ENCODE data around the gene PTMS.

DNA sequence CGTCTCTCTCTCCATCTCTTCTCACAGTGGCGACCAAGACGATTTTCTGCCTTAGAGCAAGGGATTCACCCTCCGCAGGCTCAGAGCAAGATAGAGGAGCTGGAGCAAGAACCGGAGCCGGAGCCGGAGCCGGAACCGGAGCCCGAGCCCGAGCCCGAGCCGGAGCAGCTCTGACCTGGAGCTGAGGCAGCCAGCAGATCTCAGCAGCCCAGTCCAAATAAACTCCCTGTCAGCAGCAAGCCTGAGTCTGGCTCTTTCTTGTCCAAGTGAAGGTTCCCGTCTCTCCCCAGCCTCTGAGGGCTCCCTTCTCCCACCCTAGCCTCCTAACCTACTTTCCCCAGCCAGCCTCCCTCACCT is 12.0 kb downstream of the PTMS start:
- TF ChIP-seq, protein P1, sequence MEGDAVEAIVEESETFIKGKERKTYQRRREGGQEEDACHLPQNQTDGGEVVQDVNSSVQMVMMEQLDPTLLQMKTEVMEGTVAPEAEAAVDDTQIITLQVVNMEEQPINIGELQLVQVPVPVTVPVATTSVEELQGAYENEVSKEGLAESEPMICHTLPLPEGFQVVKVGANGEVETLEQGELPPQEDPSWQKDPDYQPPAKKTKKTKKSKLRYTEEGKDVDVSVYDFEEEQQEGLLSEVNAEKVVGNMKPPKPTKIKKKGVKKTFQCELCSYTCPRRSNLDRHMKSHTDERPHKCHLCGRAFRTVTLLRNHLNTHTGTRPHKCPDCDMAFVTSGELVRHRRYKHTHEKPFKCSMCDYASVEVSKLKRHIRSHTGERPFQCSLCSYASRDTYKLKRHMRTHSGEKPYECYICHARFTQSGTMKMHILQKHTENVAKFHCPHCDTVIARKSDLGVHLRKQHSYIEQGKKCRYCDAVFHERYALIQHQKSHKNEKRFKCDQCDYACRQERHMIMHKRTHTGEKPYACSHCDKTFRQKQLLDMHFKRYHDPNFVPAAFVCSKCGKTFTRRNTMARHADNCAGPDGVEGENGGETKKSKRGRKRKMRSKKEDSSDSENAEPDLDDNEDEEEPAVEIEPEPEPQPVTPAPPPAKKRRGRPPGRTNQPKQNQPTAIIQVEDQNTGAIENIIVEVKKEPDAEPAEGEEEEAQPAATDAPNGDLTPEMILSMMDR (IDR thresholded peaks at IDR 0.05): no peak
- TF ChIP-seq EP300 (IDR thresholded peaks at IDR 0.05): no peak
- no peak for TF ChIP-seq POLR2A (IDR thresholded peaks at IDR 0.05)

Measured in sigmoid colon (tissue), 4 donors.